ENCODE data around the gene RPTOR.

The RPTOR gene

DNA sequence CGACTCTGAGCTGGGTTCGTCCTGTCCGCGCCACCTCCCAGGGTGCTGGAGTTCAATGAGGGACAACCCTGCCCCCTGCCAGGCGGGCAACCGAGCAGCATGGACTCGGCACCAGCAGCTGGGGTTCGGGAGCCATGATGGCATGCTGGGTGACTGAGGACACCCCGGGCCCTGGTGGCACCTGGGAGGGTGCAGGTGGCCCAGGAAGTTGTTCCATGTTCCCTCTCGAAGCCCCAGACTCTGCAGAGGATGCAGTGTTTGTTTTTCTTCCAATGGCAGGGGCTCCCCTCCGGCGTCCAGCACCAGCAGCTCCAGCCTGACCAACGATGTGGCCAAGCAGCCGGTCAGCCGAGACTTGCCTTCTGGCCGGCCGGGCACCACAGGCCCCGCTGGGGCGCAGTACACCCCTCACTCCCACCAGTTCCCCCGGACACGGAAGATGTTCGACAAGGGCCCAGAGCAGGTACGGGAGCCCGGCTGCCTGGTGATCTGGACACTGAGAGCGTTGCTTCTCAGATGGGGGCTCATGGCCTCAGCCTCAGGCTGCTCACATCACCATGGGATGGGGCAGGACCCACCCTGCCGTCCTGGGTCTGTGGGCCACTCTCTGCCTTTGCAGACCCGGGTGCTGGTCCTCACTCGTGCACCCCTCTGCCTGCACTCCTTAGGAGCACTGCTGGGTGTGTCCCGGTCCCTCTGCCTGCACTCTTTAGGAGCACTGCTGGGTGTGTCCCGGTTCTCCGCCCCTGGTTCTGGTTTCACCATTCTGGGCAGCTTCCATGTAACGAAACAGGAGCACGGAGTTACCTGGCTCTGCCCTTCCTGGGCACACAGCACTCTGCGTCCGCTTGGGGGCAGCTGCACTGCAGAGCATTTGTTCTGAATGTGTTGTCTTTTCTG, 378.8 kb downstream of the RPTOR start:
- Histone ChIP-seq H3K27ac (ENCODE audit: low read length) (no peak overlapping the region), H3K36me3 (ENCODE audit: control insufficient read depth, insufficient read depth, low read length) (no peaks in the 10 kb centered on the region; the same call in 1 of the 2 replicates), H3K27me3 (ENCODE audit: control insufficient read depth, insufficient read depth, low read length) (no peaks in the 10 kb centered on the region), H3K4me3 (ENCODE audit: low read length) (no peak overlapping the region), H3K4me1 (ENCODE audit: control insufficient read depth, insufficient read depth, low read length) (peaks cover 3% of the 10 kb centered on the region; the same call in 1 of the 2 replicates), H3K9me3 (ENCODE audit: control insufficient read depth, insufficient read depth, low read length) (no peaks in the 10 kb centered on the region)
- DNase-seq (ENCODE audit: low read depth, low spot score) = no peak
- WGBS (ENCODE audit: insufficient coverage, insufficient read length) = no CpG with 5 or more reads among the region's 35 CpGs

- Histone ChIP-seq H3K27me3 (ENCODE audit: control insufficient read depth, insufficient read depth, low read length) (no peaks in the 10 kb centered on the region), H3K27ac (ENCODE audit: low read length) (no peak overlapping the region), H3K9me3 (ENCODE audit: control insufficient read depth, insufficient read depth, low read length) (no peaks in the 10 kb centered on the region), H3K36me3 (ENCODE audit: control insufficient read depth, insufficient read depth, low read length) (no peaks in the 10 kb centered on the region; the same call in 1 of the 2 replicates), H3K4me3 (ENCODE audit: low read length) (no peak overlapping the region), H3K4me1 (ENCODE audit: control insufficient read depth, insufficient read depth, low read length) (peaks cover 3% of the 10 kb centered on the region; the same call in 1 of the 2 replicates)
- WGBS (ENCODE audit: insufficient coverage, insufficient read length) = no CpG with 5 or more reads among the region's 23 CpGs
- DNase-seq (ENCODE audit: low read depth, low spot score) = no peak
Observed at GRCh38 chr17:80924111-80924806, 379.6 kb downstream of the RPTOR start.

DNA sequence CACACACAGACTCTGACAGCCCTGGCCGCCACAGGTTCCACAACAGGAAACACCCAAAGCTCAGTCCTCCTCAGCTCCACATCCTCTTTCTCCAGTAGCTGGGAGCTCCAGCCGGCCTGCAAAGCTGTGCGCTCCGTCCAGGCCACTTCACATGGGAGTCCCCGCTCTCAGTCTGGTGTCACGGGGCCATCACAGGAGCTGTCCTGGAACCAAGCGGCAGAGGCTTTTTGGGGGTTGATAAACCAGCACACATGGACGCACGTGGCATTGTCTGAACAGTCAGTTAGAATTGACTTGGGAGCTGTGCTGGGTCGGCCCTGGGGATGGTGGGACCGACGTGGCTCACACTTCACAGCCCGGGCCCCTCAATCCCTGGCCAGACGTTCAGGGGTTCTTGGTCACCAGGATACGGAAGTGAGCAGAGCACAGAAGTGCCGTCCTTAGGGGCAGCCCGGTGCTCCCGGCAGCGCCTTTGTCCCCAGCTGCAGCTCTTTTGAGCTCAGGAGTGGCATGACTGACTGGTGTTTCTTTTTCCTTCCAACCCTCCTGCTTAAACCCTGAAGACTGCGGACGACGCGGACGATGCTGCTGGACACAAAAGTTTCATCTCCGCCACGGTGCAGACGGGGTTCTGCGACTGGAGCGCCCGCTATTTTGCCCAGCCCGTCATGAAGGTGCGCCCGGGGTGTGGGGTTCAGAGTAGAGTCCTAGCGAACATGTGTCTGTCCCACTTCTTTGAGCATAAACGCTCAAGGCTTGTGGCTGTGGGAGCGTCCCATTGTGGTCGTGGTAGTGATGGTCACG, 380.4 kb downstream of the RPTOR start:
- no peak for DNase-seq (ENCODE audit: low read depth, low spot score)
- Histone ChIP-seq H3K4me3 (ENCODE audit: low read length) (no peak overlapping the region), H3K27ac (ENCODE audit: low read length) (no peak overlapping the region), H3K36me3 (ENCODE audit: control insufficient read depth, insufficient read depth, low read length) (no peaks in the 10 kb centered on the region; the same call in 1 of the 2 replicates), H3K27me3 (ENCODE audit: control insufficient read depth, insufficient read depth, low read length) (0 out of 2 replicates have a peak, but pooled peaks cover 1% of the 10 kb centered on the region), H3K9me3 (ENCODE audit: control insufficient read depth, insufficient read depth, low read length) (no peaks in the 10 kb centered on the region), H3K4me1 (ENCODE audit: control insufficient read depth, insufficient read depth, low read length) (peaks cover 3% of the 10 kb centered on the region; the same call in 1 of the 2 replicates)
- no CpG with 5 or more reads among the region's 38 CpGs for WGBS (ENCODE audit: insufficient coverage, insufficient read length)

DNA sequence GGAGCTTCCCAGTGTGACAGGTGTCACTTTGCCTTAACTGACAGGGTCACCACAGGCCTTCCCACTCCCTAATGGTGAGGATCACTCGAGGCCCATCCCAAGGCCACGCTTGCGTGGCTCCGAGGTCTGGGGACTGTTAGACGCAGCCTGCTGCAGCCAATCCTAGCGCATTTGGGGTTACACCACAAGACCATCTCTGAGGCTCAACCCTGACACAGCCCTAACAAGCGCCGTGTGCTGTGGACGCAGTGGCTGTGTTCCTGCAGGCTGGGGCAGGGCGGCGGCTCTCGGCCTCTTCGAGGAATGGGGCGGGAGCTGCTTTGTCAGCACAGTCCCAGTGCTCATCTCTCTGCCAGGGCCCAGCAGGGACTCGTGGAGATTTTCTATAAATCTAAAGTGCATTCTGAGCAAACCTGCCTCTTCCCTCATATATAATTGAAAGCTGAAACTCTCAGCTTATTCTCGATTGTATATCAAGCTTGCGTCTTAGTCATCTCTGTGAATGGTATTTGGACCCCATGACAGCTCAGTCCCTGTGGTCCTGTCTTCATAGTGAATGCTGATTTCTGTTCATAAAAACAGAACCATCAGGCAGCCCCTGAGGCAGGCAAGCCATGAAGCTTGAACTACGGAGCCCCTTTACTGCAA, 381.2 kb downstream of the RPTOR start:
- no peak for DNase-seq (ENCODE audit: low read depth, low spot score)
- H3K27me3 ChIP-seq (ENCODE audit: control insufficient read depth, insufficient read depth, low read length) = 0 out of 2 replicates have a peak, but pooled peaks cover 1% of the 10 kb centered on the region
- no peaks in the 10 kb centered on the region; the same call in 1 of the 2 replicates for H3K36me3 ChIP-seq (ENCODE audit: control insufficient read depth, insufficient read depth, low read length)
- H3K9me3 ChIP-seq (ENCODE audit: control insufficient read depth, insufficient read depth, low read length) = no peaks in the 10 kb centered on the region
- no peak overlapping the region for H3K4me3 ChIP-seq (ENCODE audit: low read length)
- no peak overlapping the region for H3K27ac ChIP-seq (ENCODE audit: low read length)
- peaks cover 3% of the 10 kb centered on the region; the same call in 1 of the 2 replicates for H3K4me1 ChIP-seq (ENCODE audit: control insufficient read depth, insufficient read depth, low read length)
- WGBS (ENCODE audit: insufficient coverage, insufficient read length) = no CpG with 5 or more reads among the region's 18 CpGs

GRCh38 chr17:80926591-80927250, 382.1 kb downstream of the RPTOR start:
- Histone ChIP-seq H3K27me3 (ENCODE audit: control insufficient read depth, insufficient read depth, low read length) (0 out of 2 replicates have a peak, but pooled peaks cover 1% of the 10 kb centered on the region), H3K4me1 (ENCODE audit: control insufficient read depth, insufficient read depth, low read length) (peaks cover 5% of the 10 kb centered on the region), H3K9me3 (ENCODE audit: control insufficient read depth, insufficient read depth, low read length) (no peaks in the 10 kb centered on the region), H3K27ac (ENCODE audit: low read length) (no peak overlapping the region), H3K4me3 (ENCODE audit: low read length) (no peak overlapping the region), H3K36me3 (ENCODE audit: control insufficient read depth, insufficient read depth, low read length) (no peaks in the 10 kb centered on the region; the same call in 1 of the 2 replicates)
- DNase-seq (ENCODE audit: low read depth, low spot score) = no peak
- no CpG with 5 or more reads among the region's 15 CpGs for WGBS (ENCODE audit: insufficient coverage, insufficient read length)

- no peaks in the 10 kb centered on the region; the same call in 1 of the 2 replicates for H3K36me3 ChIP-seq (ENCODE audit: control insufficient read depth, insufficient read depth, low read length)
- no peak overlapping the region for H3K27ac ChIP-seq (ENCODE audit: low read length)
Observed at GRCh38 chr17:80927791-80928216, 383.2 kb downstream of the RPTOR start.

GRCh38 chr17:80929449-80929848, 384.8 kb downstream of the RPTOR start:
- no peaks in the 10 kb centered on the region for H3K9me3 ChIP-seq (ENCODE audit: control insufficient read depth, insufficient read depth, low read length)
- no peak overlapping the region for H3K4me3 ChIP-seq (ENCODE audit: low read length)
- H3K27me3 ChIP-seq (ENCODE audit: control insufficient read depth, insufficient read depth, low read length) = 0 out of 2 replicates have a peak, but pooled peaks cover 1% of the 10 kb centered on the region
- DNase-seq (ENCODE audit: low read depth, low spot score) = no peak
- no peak overlapping the region for H3K27ac ChIP-seq (ENCODE audit: low read length)
- no CpG with 5 or more reads among the region's 13 CpGs for WGBS (ENCODE audit: insufficient coverage, insufficient read length)
- H3K36me3 ChIP-seq (ENCODE audit: control insufficient read depth, insufficient read depth, low read length) = no peaks in the 10 kb centered on the region; the same call in 1 of the 2 replicates
- H3K4me1 ChIP-seq (ENCODE audit: control insufficient read depth, insufficient read depth, low read length) = peaks cover 5% of the 10 kb centered on the region

More at GRCh38 chr17:80927791-80928216, 383.2 kb downstream of the RPTOR start:
- Histone ChIP-seq H3K4me3 (ENCODE audit: low read length) (no peak overlapping the region), H3K9me3 (ENCODE audit: control insufficient read depth, insufficient read depth, low read length) (no peaks in the 10 kb centered on the region), H3K27me3 (ENCODE audit: control insufficient read depth, insufficient read depth, low read length) (0 out of 2 replicates have a peak, but pooled peaks cover 1% of the 10 kb centered on the region), H3K4me1 (ENCODE audit: control insufficient read depth, insufficient read depth, low read length) (peaks cover 5% of the 10 kb centered on the region)
- no CpG with 5 or more reads among the region's 11 CpGs for WGBS (ENCODE audit: insufficient coverage, insufficient read length)
- no peak for DNase-seq (ENCODE audit: low read depth, low spot score)

GRCh38 chr17:80930335-80931279, 386.0 kb downstream of the RPTOR start:
- no CpG with 5 or more reads among the region's 16 CpGs for WGBS (ENCODE audit: insufficient coverage, insufficient read length)

More at GRCh38 chr17:80930335-80931279, 386.0 kb downstream of the RPTOR start:
- Histone ChIP-seq H3K9me3 (ENCODE audit: control insufficient read depth, insufficient read depth, low read length) (no peaks in the 10 kb centered on the region), H3K4me3 (ENCODE audit: low read length) (no peak overlapping the region), H3K36me3 (ENCODE audit: control insufficient read depth, insufficient read depth, low read length) (no peaks in the 10 kb centered on the region), H3K27me3 (ENCODE audit: control insufficient read depth, insufficient read depth, low read length) (0 out of 2 replicates have a peak, but pooled peaks cover 1% of the 10 kb centered on the region), H3K4me1 (ENCODE audit: control insufficient read depth, insufficient read depth, low read length) (peaks cover 5% of the 10 kb centered on the region), H3K27ac (ENCODE audit: low read length) (no peak overlapping the region)
- DNase-seq (ENCODE audit: low read depth, low spot score) = no peak
